Measurements from ENCODE around the gene SYNE4. TPM values are rescaled to one million over a fixed set of nuclear protein-coding genes. Genes with fewer than 3 reads are reported as not detected.

SYNE4 gene
- total and polyA plus RNA-seq, 2 experiments from 2014 or later = 0.31 TPM; not detected in 1

GRCh38 chr19:35990771-35991730 is 17.6 kb downstream of the SYNE4 start:
- no peaks in the 10 kb centered on the region for H3K9me3 ChIP-seq (ENCODE audit: low read depth)
- H3K4me3 ChIP-seq = no peak overlapping the region
- WGBS, 2 experiments (ENCODE audit: low coverage in 1 of 2, low lambda C conversion rate in 2 of 2, missing lambda C conversion rate in 2 of 2) = 71 to 74% methylated on average over 9 to 10 of the region's 10 CpGs
- no peaks in the 10 kb centered on the region for H4K20me1 ChIP-seq (ENCODE audit: insufficient read depth)
- in situ Hi-C loops (cut with MboI) = no loop called here
- H3K79me2 ChIP-seq (ENCODE audit: insufficient read depth) = peaks cover 9% of the 10 kb centered on the region
- H3K4me2 ChIP-seq (ENCODE audit: unreplicated experiment) = no peak overlapping the region
- no peaks in the 10 kb centered on the region for H3K36me3 ChIP-seq (ENCODE audit: low read depth)
- no peaks in the 10 kb centered on the region for H3F3A ChIP-seq (ENCODE audit: insufficient read depth)
- H3K9me2 ChIP-seq (ENCODE audit: insufficient read depth) = no peaks in the 10 kb centered on the region
- H3K4me1 ChIP-seq (ENCODE audit: insufficient read depth) = 0 out of 2 replicates have a peak, but pooled peaks cover 2% of the 10 kb centered on the region
- peaks cover 13% of the 10 kb centered on the region for H3K27me3 ChIP-seq (replicated peaks; ENCODE audit: insufficient read depth)
- DNase-seq = no peak
- TF ChIP-seq EZH2phosphoT487 (IDR thresholded peaks at IDR 0.05; ENCODE audit: insufficient read depth, low read depth) (no peak), EZH2 (IDR thresholded peaks at IDR 0.05; ENCODE audit: insufficient read depth, poor library complexity, severe bottlenecking) (no peak)
- H2AFZ ChIP-seq = no peak overlapping the region
- no peak overlapping the region for H3K27ac ChIP-seq
- no peak overlapping the region for H3K9ac ChIP-seq

- Histone ChIP-seq H3K9ac (no peak overlapping the region), H4K20me1 (ENCODE audit: insufficient read depth) (no peaks in the 10 kb centered on the region), H3F3A (ENCODE audit: insufficient read depth) (no peaks in the 10 kb centered on the region), H3K9me2 (ENCODE audit: insufficient read depth) (no peaks in the 10 kb centered on the region), H3K36me3 (ENCODE audit: low read depth) (no peaks in the 10 kb centered on the region), H3K27ac (no peak overlapping the region), H3K9me3 (ENCODE audit: low read depth) (no peaks in the 10 kb centered on the region), H3K4me3 (no peak overlapping the region), H3K27me3 (replicated peaks; ENCODE audit: insufficient read depth) (peaks cover 16% of the 10 kb centered on the region), H2AFZ (no peak overlapping the region), H3K4me1 (ENCODE audit: insufficient read depth) (no peaks in the 10 kb centered on the region), H3K79me2 (ENCODE audit: insufficient read depth) (0 out of 2 replicates have a peak, but pooled peaks cover under 1% of the 10 kb centered on the region), H3K4me2 (ENCODE audit: unreplicated experiment) (no peak overlapping the region)
- in situ Hi-C loops (cut with MboI) = no loop called here
- TF ChIP-seq EZH2phosphoT487 (IDR thresholded peaks at IDR 0.05; ENCODE audit: insufficient read depth, low read depth) (no peak), EZH2 (IDR thresholded peaks at IDR 0.05; ENCODE audit: insufficient read depth, poor library complexity, severe bottlenecking) (no peak)
- DNase-seq = no peak
- 73 to 84% methylated on average over 4 of the region's 4 CpGs for WGBS, 2 experiments (ENCODE audit: low coverage in 1 of 2, low lambda C conversion rate in 2 of 2, missing lambda C conversion rate in 2 of 2)
Measured at GRCh38 chr19:35990156-35990555, 18.5 kb downstream of the SYNE4 start.

- in situ Hi-C loops (cut with MboI) = no loop called here
- no peaks in the 10 kb centered on the region for H3K9me2 ChIP-seq (ENCODE audit: insufficient read depth)
- 69 to 71% methylated on average over 3 of the region's 3 CpGs for WGBS, 2 experiments (ENCODE audit: low coverage in 1 of 2, low lambda C conversion rate in 2 of 2, missing lambda C conversion rate in 2 of 2)
- H4K20me1 ChIP-seq (ENCODE audit: insufficient read depth) = no peaks in the 10 kb centered on the region
- H3K36me3 ChIP-seq (ENCODE audit: low read depth) = no peaks in the 10 kb centered on the region
- no peak overlapping the region for H3K4me3 ChIP-seq
- no peaks in the 10 kb centered on the region for H3K79me2 ChIP-seq (ENCODE audit: insufficient read depth)
- no peaks in the 10 kb centered on the region for H3K4me1 ChIP-seq (ENCODE audit: insufficient read depth)
- H3K9ac ChIP-seq = no peak overlapping the region
- no peak for DNase-seq
- no peaks in the 10 kb centered on the region for H3K9me3 ChIP-seq (ENCODE audit: low read depth)
- no peak overlapping the region for H3K27ac ChIP-seq
- H3F3A ChIP-seq (ENCODE audit: insufficient read depth) = no peaks in the 10 kb centered on the region
- H2AFZ ChIP-seq = no peak overlapping the region
- no peak overlapping the region for H3K4me2 ChIP-seq (ENCODE audit: unreplicated experiment)
- H3K27me3 ChIP-seq (replicated peaks; ENCODE audit: insufficient read depth) = peaks cover 16% of the 10 kb centered on the region
- no peak for TF ChIP-seq EZH2phosphoT487 (IDR thresholded peaks at IDR 0.05; ENCODE audit: insufficient read depth, low read depth)
- no peak for TF ChIP-seq EZH2 (IDR thresholded peaks at IDR 0.05; ENCODE audit: insufficient read depth, poor library complexity, severe bottlenecking)
Measured at GRCh38 chr19:35988824-35989223, 19.8 kb downstream of the SYNE4 start.

- no peaks in the 10 kb centered on the region for H3K36me3 ChIP-seq (ENCODE audit: low read depth)
- 37 to 40% methylated on average over 8 of the region's 8 CpGs for WGBS, 2 experiments (ENCODE audit: low coverage in 1 of 2, low lambda C conversion rate in 2 of 2, missing lambda C conversion rate in 2 of 2)
- H3K4me2 ChIP-seq (ENCODE audit: unreplicated experiment) = peak overlapping the region; percentile 57
- no peaks in the 10 kb centered on the region for H3K9me3 ChIP-seq (ENCODE audit: low read depth)
- no peak for DNase-seq
- H4K20me1 ChIP-seq (ENCODE audit: insufficient read depth) = no peaks in the 10 kb centered on the region
- H3K4me3 ChIP-seq = peak overlapping the region; percentile 64
- peaks cover 16% of the 10 kb centered on the region for H3K27me3 ChIP-seq (replicated peaks; ENCODE audit: insufficient read depth)
- TF ChIP-seq EZH2phosphoT487 (IDR thresholded peaks at IDR 0.05; ENCODE audit: insufficient read depth, low read depth) (no peak), EZH2 (IDR thresholded peaks at IDR 0.05; ENCODE audit: insufficient read depth, poor library complexity, severe bottlenecking) (no peak)
- no peak overlapping the region for H3K9ac ChIP-seq
- no peaks in the 10 kb centered on the region for H3K4me1 ChIP-seq (ENCODE audit: insufficient read depth)
- in situ Hi-C loops (cut with MboI) = no loop called here
- H2AFZ ChIP-seq = 0 out of 2 replicates have a peak overlapping the region, but pooled peaks have one; percentile 66
- H3K79me2 ChIP-seq (ENCODE audit: insufficient read depth) = no peaks in the 10 kb centered on the region
- H3F3A ChIP-seq (ENCODE audit: insufficient read depth) = no peaks in the 10 kb centered on the region
- no peak overlapping the region for H3K27ac ChIP-seq
- H3K9me2 ChIP-seq (ENCODE audit: insufficient read depth) = no peaks in the 10 kb centered on the region
Measured at GRCh38 chr19:35987571-35987896, 21.1 kb downstream of the SYNE4 start.

Data from GM23248 (cell line).